OCI-M1 (cell line): Measurements from ENCODE around the gene TMEM11.
"Not testable (repeated sequence)": the region's sequence is repeated elsewhere in the genome, so short reads cannot be mapped to it uniquely, and the experiment has no call there.

ENCODE experiments used
- DNase-seq: peaks from one replicate; lab custom pipeline; 2025; lab: John Stamatoyannopoulos, UW

The TMEM11 gene

GRCh38 chr17:21211825-21212479 is 2.0 kb downstream of the TMEM11 start:
- no peak for DNase-seq

GRCh38 chr17:21210411-21211076 is 3.4 kb downstream of the TMEM11 start:
- no peak for DNase-seq

GRCh38 chr17:21209511-21210175 is 4.3 kb downstream of the TMEM11 start:
- no peak for DNase-seq

GRCh38 chr17:21208352-21208751 is 5.6 kb downstream of the TMEM11 start:
- DNase-seq = no peak

- DNase-seq = no peak
Observed at GRCh38 chr17:21204935-21205334, 9.0 kb downstream of the TMEM11 start.

GRCh38 chr17:21202512-21202911 is 11.4 kb downstream of the TMEM11 start:
- DNase-seq = no peak

- DNase-seq = no peak
Observed at GRCh38 chr17:21201874-21202273, 12.1 kb downstream of the TMEM11 start.

- no peak for DNase-seq
Observed at GRCh38 chr17:21201298-21201595, 12.7 kb downstream of the TMEM11 start.

GRCh38 chr17:21200590-21201297 is 13.2 kb downstream of the TMEM11 start:
- DNase-seq = no peak

GRCh38 chr17:21199856-21200255 is 14.1 kb downstream of the TMEM11 start:
- no peak for DNase-seq

- peak; percentile 98 for DNase-seq
Observed at GRCh38 chr17:21199311-21199710, 14.7 kb downstream of the TMEM11 start.

GRCh38 chr17:21198411-21198810 is 15.6 kb downstream of the TMEM11 start:
- DNase-seq = no peak

- no peak for DNase-seq
Observed at GRCh38 chr17:21196126-21196525, 17.8 kb downstream of the TMEM11 start.

GRCh38 chr17:21194703-21195102 is 19.3 kb downstream of the TMEM11 start:
- DNase-seq = no peak

GRCh38 chr17:21194226-21194625 is 19.7 kb downstream of the TMEM11 start:
- no peak for DNase-seq

GRCh38 chr17:21193031-21193430 is 20.9 kb downstream of the TMEM11 start:
- DNase-seq = no peak

GRCh38 chr17:21192414-21192813 is 21.5 kb downstream of the TMEM11 start:
- not testable (repeated sequence) for DNase-seq

- DNase-seq = no peak
Observed at GRCh38 chr17:21191698-21192097, 22.3 kb downstream of the TMEM11 start.

- no peak for DNase-seq
Observed at GRCh38 chr17:21190078-21190477, 23.9 kb downstream of the TMEM11 start.

- no peak for DNase-seq
Observed at GRCh38 chr17:21189361-21189760, 24.6 kb downstream of the TMEM11 start.

GRCh38 chr17:21186399-21187187 is 27.4 kb downstream of the TMEM11 start:
- no peak for DNase-seq

- peak; percentile 26 for DNase-seq
Observed at GRCh38 chr17:21185061-21185460, 28.9 kb downstream of the TMEM11 start.
